H9 (cell line): ENCODE results near the gene PLEKHD1. TPM values are rescaled to one million over a fixed set of nuclear protein-coding genes. Genes with fewer than 3 reads are reported as not detected.

ENCODE experiments used
- DNase-seq: peaks from one replicate; pipeline ENCODE4 v3.0.0-alpha.2; 2017
- H2AFZ ChIP-seq: one replicate; pipeline ENCODE4 v1.6.1; 2013; ENCODE audit warnings: mild to moderate bottlenecking, low read length, control low read depth, moderate library complexity
- H2AK5ac ChIP-seq: 2 replicates; pipeline ENCODE4 v1.6.1; 2013; ENCODE audit warnings: low read length, control low read depth, mixed read lengths; ENCODE audit not compliant: insufficient read length
- H2BK120ac ChIP-seq: one replicate; pipeline ENCODE4 v1.6.1; 2013; ENCODE audit warnings: low read depth, mild to moderate bottlenecking, low read length, control low read depth, inconsistent platforms; ENCODE audit not compliant: poor library complexity, severe bottlenecking
- H2BK12ac ChIP-seq: 2 replicates; pipeline ENCODE4 v1.6.1; 2013; ENCODE audit warnings: low read length, control low read depth, mixed read lengths, low read depth; ENCODE audit not compliant: insufficient read length
- H2BK15ac ChIP-seq: 2 replicates; pipeline ENCODE4 v1.6.1; 2013; ENCODE audit warnings: low read depth, low read length, control low read depth
- H2BK20ac ChIP-seq: one replicate; pipeline ENCODE4 v1.6.1; 2013; ENCODE audit warnings: low read depth, mild to moderate bottlenecking, low read length, control low read depth, inconsistent platforms; ENCODE audit not compliant: poor library complexity, severe bottlenecking
- H2BK5ac ChIP-seq: 2 replicates; pipeline ENCODE4 v1.6.1; 2013; ENCODE audit warnings: low read length, control low read depth, mixed read lengths; ENCODE audit not compliant: insufficient read length
- H3K14ac ChIP-seq: 2 replicates; pipeline ENCODE4 v1.6.1; 2013; ENCODE audit warnings: low read length, control low read depth; ENCODE audit not compliant: insufficient read depth
- H3K18ac ChIP-seq: 2 replicates; pipeline ENCODE4 v1.6.1; 2013; ENCODE audit warnings: low read depth, mild to moderate bottlenecking, mixed read lengths, low read length, control low read depth; ENCODE audit not compliant: insufficient read length
- H3K23ac ChIP-seq: 2 replicates; pipeline ENCODE4 v1.6.1; 2013; ENCODE audit warnings: low read length, control low read depth, mixed read lengths, low read depth; ENCODE audit not compliant: insufficient read length
- H3K23me2 ChIP-seq: 2 replicates; pipeline ENCODE4 v1.6.1; 2013; ENCODE audit warnings: low read depth, mild to moderate bottlenecking, mixed read lengths, low read length, control low read depth; ENCODE audit not compliant: insufficient read length, poor library complexity, severe bottlenecking
- H3K27ac ChIP-seq: 2 replicates; pipeline ENCODE4 v1.5.1; 2013; ENCODE audit warnings: low read length, control low read depth, mixed read lengths, low read depth; ENCODE audit not compliant: insufficient read length
- H3K27me3 ChIP-seq: 2 replicates; pipeline ENCODE4 v1.6.1; 2013; ENCODE audit warnings: low read length, control low read depth, inconsistent platforms; ENCODE audit not compliant: insufficient read depth
- H3K4ac ChIP-seq: 2 replicates; pipeline ENCODE4 v1.6.1; 2013; ENCODE audit warnings: low read depth, mild to moderate bottlenecking, control low read depth, inconsistent platforms, low read length, moderate library complexity
- H3K4me1 ChIP-seq: 2 replicates; pipeline ENCODE4 v1.6.1; 2013; ENCODE audit warnings: low read length, control low read depth, inconsistent platforms; ENCODE audit not compliant: insufficient read depth
- H3K4me2 ChIP-seq: 2 replicates; pipeline ENCODE4 v1.6.1; 2013; ENCODE audit warnings: low read length, control low read depth, mixed read lengths; ENCODE audit not compliant: insufficient read length, insufficient read depth
- H3K56ac ChIP-seq: 2 replicates; pipeline ENCODE4 v1.6.1; 2013; ENCODE audit warnings: low read depth, mild to moderate bottlenecking, mixed read lengths, low read length, control low read depth; ENCODE audit not compliant: insufficient read length
- H3K79me1 ChIP-seq: 2 replicates; pipeline ENCODE4 v1.6.1; 2013; ENCODE audit warnings: low read depth, mild to moderate bottlenecking, moderate library complexity, low read length, control low read depth, inconsistent platforms; ENCODE audit not compliant: insufficient read depth, poor library complexity, severe bottlenecking
- H3K79me2 ChIP-seq: 2 replicates; pipeline ENCODE4 v1.6.1; 2013; ENCODE audit warnings: low read length, control low read depth, inconsistent platforms; ENCODE audit not compliant: insufficient read depth
- H3K9ac ChIP-seq: 2 replicates; pipeline ENCODE4 v1.6.1; 2013; ENCODE audit warnings: low read length, control low read depth, mixed read lengths; ENCODE audit not compliant: insufficient read length; ENCODE audit errors: extremely low read depth
- H3K9me3 ChIP-seq: one replicate; pipeline ENCODE4 v1.6.1; 2013; ENCODE audit warnings: low read depth, low read length, inconsistent platforms; ENCODE audit not compliant: control insufficient read depth
- H3T11ph ChIP-seq: one replicate; pipeline ENCODE4 v1.6.1; 2013; ENCODE audit warnings: mild to moderate bottlenecking, low read length, control low read depth, inconsistent platforms
- H4K20me1 ChIP-seq: one replicate; pipeline ENCODE4 v1.6.1; 2013; ENCODE audit not compliant: control insufficient read depth, insufficient read length, insufficient read depth
- H4K5ac ChIP-seq: 2 replicates; pipeline ENCODE4 v1.6.1; 2013; ENCODE audit warnings: low read depth, mild to moderate bottlenecking, mixed read lengths, low read length, control low read depth; ENCODE audit not compliant: insufficient read length
- H4K8ac ChIP-seq: replicated peaks from 2 replicates; pipeline ENCODE4 v1.6.1; 2013; ENCODE audit warnings: low read length, control low read depth, mixed read lengths, low read depth; ENCODE audit not compliant: insufficient read length
- H4K91ac ChIP-seq: 2 replicates; pipeline ENCODE4 v1.6.1; 2013; ENCODE audit warnings: low read depth, mild to moderate bottlenecking, moderate library complexity, mixed read lengths, low read length, control low read depth; ENCODE audit not compliant: insufficient read length
- H3K27ac Mint-ChIP-seq, 3 experiments: 2 replicates in 2 of 3; 3 replicates in 1 of 3; pipeline ENCODE4 v1.8.0; 2020 to 2021; ENCODE audit warnings: mixed read lengths in 3 of 3, mild to moderate bottlenecking in 1 of 3, moderate library complexity in 1 of 3
- H3K27me3 Mint-ChIP-seq: 2 replicates; pipeline ENCODE4 v1.8.0; 2021; ENCODE audit warnings: low read depth, mild to moderate bottlenecking, moderate library complexity, mixed read lengths
- H3K36me3 Mint-ChIP-seq, 3 experiments: 2 replicates in 2 of 3; 3 replicates in 1 of 3; pipeline ENCODE4 v1.8.0; 2020 to 2021; ENCODE audit warnings: low read depth in 3 of 3, mixed read lengths in 3 of 3; ENCODE audit not compliant: insufficient read depth in 1 of 3
- H3K4me1 Mint-ChIP-seq, 2 experiments: 2 replicates each; pipeline ENCODE4 v1.8.0; 2020; ENCODE audit warnings: mixed read lengths in 2 of 2
- H3K4me3 Mint-ChIP-seq, 2 experiments: 2 replicates in 1 of 2; 3 replicates in 1 of 2; pipeline ENCODE4 v1.8.0; 2020 to 2021; ENCODE audit warnings: mild to moderate bottlenecking in 2 of 2, mixed read lengths in 2 of 2, moderate library complexity in 1 of 2
- H3K9me3 Mint-ChIP-seq, 2 experiments: 2 replicates in 1 of 2; 3 replicates in 1 of 2; pipeline ENCODE4 v1.8.0; 2020; ENCODE audit warnings: mild to moderate bottlenecking in 2 of 2, mixed read lengths in 2 of 2, moderate library complexity in 1 of 2
- CTCF ChIP-seq: fragments of 200-600 bp; sonication (generic); conservative IDR thresholded peaks from 3 replicates; pipeline ENCODE4 v1.8.0; 2021; ENCODE audit warnings: antibody characterized with exemption, mild to moderate bottlenecking
- WGBS: extraction: QIAGEN DNeasy Blood & Tissue Kit; methylation state at CpG from one replicate; pipeline ENCODE4 v1.1.7; 2013; ENCODE audit warnings: missing lambda C conversion rate, low lambda C conversion rate, mixed read lengths; ENCODE audit not compliant: insufficient read length; ENCODE audit errors: extremely low coverage; 5-methylcytosine and 5-hydroxymethylcytosine counted together
- total RNA-seq: library from RNA; stranded (reverse); gene quantifications from 2 replicates; pipeline ENCODE4 v1.2.1, GENCODE V29; 2021

Gene PLEKHD1
- total RNA-seq, 1 experiment from 2014 or later, result 0.37 TPM

GRCh38 chr14:69531135-69531534 is 46.6 kb downstream of the PLEKHD1 start:
- peaks cover 4 to 9% of the 10 kb centered on the region in 2 experiments for H3K4me1 Mint-ChIP-seq
- Histone ChIP-seq H3K9ac (no peak overlapping the region), H3K79me2 (no peaks in the 10 kb centered on the region), H2BK120ac (no peak overlapping the region), H3K4me2 (no peak overlapping the region), H3K56ac (no peak overlapping the region), H2BK20ac (no peak overlapping the region), H3K23ac (no peak overlapping the region), H4K8ac (no peak overlapping the region), H2BK12ac (no peak overlapping the region), H4K5ac (no peak overlapping the region), H2AK5ac (no peak overlapping the region), H3T11ph (no peak overlapping the region), H3K4ac (no peak overlapping the region), H2BK5ac (no peak overlapping the region), H4K20me1 (no peaks in the 10 kb centered on the region), H3K4me1 (no peaks in the 10 kb centered on the region), H3K27me3 (no peaks in the 10 kb centered on the region), H2AFZ (no peak overlapping the region), H3K9me3 (no peaks in the 10 kb centered on the region), H4K91ac (no peak overlapping the region), H3K23me2 (no peaks in the 10 kb centered on the region), H3K27ac (no peak overlapping the region), H2BK15ac (no peak overlapping the region), H3K14ac (no peak overlapping the region), H3K18ac (no peak overlapping the region), H3K79me1 (no peaks in the 10 kb centered on the region)
- H3K36me3 Mint-ChIP-seq, result no peaks in the 10 kb centered on the region
- peaks cover 2% of the 10 kb centered on the region for H3K27me3 Mint-ChIP-seq
- DNase-seq, result no peak
- no peak overlapping the region for H3K27ac Mint-ChIP-seq
- H3K9me3 Mint-ChIP-seq, result no peaks in the 10 kb centered on the region
- no peak for TF ChIP-seq CTCF
- no peak overlapping the region for H3K4me3 Mint-ChIP-seq
- WGBS, result no CpG with 5 or more reads among the region's 3 CpGs
